HEK293 (cell line): ENCODE data around the gene CENPS.
A peak's percentile ranks its signal among the peaks of the same experiment; 100 is the strongest.
"Not testable (repeated sequence)": the region's sequence is repeated elsewhere in the genome, so short reads cannot be mapped to it uniquely, and the experiment has no call there.

Source experiments
- CTCF ChIA-PET: fragments of 350-600 bp; formaldehyde crosslinking; extraction: SDS; loops from one replicate; lab custom pipeline; 2021; ENCODE audit warnings: antibody characterized with exemption; lab: Yijun Ruan, JAX
- POLR2A ChIA-PET: fragments of 300-600 bp; formaldehyde crosslinking; extraction: SDS; loops from one replicate; lab custom pipeline; 2020; ENCODE audit warnings: antibody characterized with exemption, inconsistent platforms; lab: Yijun Ruan, JAX
- H3K27ac ChIP-seq: fragments of 200-500 bp; sonication (Bioruptor generic); 2 replicates; pipeline ENCODE4 v1.5.1; 2014; ENCODE audit warnings: low read depth, low read length, control low read depth, inconsistent platforms; ENCODE audit errors: extremely low read depth
- H3K36me3 ChIP-seq, 2 experiments: fragments of 200-500 bp in 1 of 2; sonication (Bioruptor generic) in 1 of 2; 1 replicate in 1 of 2; 2 replicates in 1 of 2; pipeline ENCODE4 v1.5.1; 2014 to 2017; ENCODE audit warnings: inconsistent platforms in 2 of 2, low read length in 2 of 2; ENCODE audit not compliant: control insufficient read depth in 2 of 2, insufficient read depth in 1 of 2
- H3K4me1 ChIP-seq: fragments of 200-500 bp; sonication (Bioruptor generic); 2 replicates; pipeline ENCODE4 v1.5.1; 2014; ENCODE audit warnings: mild to moderate bottlenecking, low read length, inconsistent platforms; ENCODE audit not compliant: control insufficient read depth, insufficient read depth
- H3K4me3 ChIP-seq: 2 replicates; pipeline ENCODE4 v1.5.1; 2011; ENCODE audit warnings: low read depth, mild to moderate bottlenecking, control low read depth, low read length, moderate library complexity
- H3K9me3 ChIP-seq: fragments of 200-500 bp; sonication (Bioruptor generic); 2 replicates; pipeline ENCODE4 v1.5.1; 2014; ENCODE audit warnings: low read depth, low read length, inconsistent platforms; ENCODE audit not compliant: control insufficient read depth, insufficient read depth
- BCL11B ChIP-seq: fragments of 450-650 bp; formaldehyde crosslinking; IDR thresholded peaks from 2 replicates; pipeline ENCODE4 v1.5.1; 2016; ENCODE audit warnings: low read depth, missing biosample characterization, missing genetic modification characterization
- EGR2 ChIP-seq: fragments of 450-650 bp; formaldehyde crosslinking; IDR thresholded peaks from 2 replicates; pipeline ENCODE4 v1.5.1; 2016; ENCODE audit warnings: low read depth, missing biosample characterization, missing genetic modification characterization
- FEZF1 ChIP-seq: fragments of 450-650 bp; formaldehyde crosslinking; IDR thresholded peaks from 2 replicates; pipeline ENCODE4 v1.5.1; 2016; ENCODE audit warnings: missing biosample characterization, missing genetic modification characterization
- KLF7 ChIP-seq: fragments of 450-650 bp; formaldehyde crosslinking; IDR thresholded peaks from 2 replicates; pipeline ENCODE4 v1.5.1; 2016; ENCODE audit warnings: missing biosample characterization, missing genetic modification characterization, borderline replicate concordance
- KLF8 ChIP-seq: fragments of 450-650 bp; formaldehyde crosslinking; IDR thresholded peaks from 2 replicates; pipeline ENCODE4 v1.5.1; 2016; ENCODE audit warnings: missing biosample characterization, missing genetic modification characterization
- RBAK ChIP-seq: fragments of 450-650 bp; formaldehyde crosslinking; IDR thresholded peaks from 2 replicates; pipeline ENCODE4 v1.5.1; 2016; ENCODE audit warnings: missing biosample characterization, missing genetic modification characterization
- SP7 ChIP-seq: fragments of 450-650 bp; formaldehyde crosslinking; IDR thresholded peaks from 2 replicates; pipeline ENCODE4 v1.5.1; 2016; ENCODE audit warnings: missing biosample characterization, missing genetic modification characterization
- ZBTB1 ChIP-seq: fragments of 450-650 bp; formaldehyde crosslinking; IDR thresholded peaks from 2 replicates; pipeline ENCODE4 v1.5.1; 2016; ENCODE audit warnings: missing biosample characterization, missing genetic modification characterization
- ZFHX2 ChIP-seq: fragments of 450-650 bp; formaldehyde crosslinking; conservative IDR thresholded peaks from 2 replicates; pipeline ENCODE4 v1.5.1; 2016; ENCODE audit warnings: missing biosample characterization, missing genetic modification characterization
- ZNF155 ChIP-seq: fragments of 450-650 bp; formaldehyde crosslinking; IDR thresholded peaks from 2 replicates; pipeline ENCODE4 v1.5.1; 2016; ENCODE audit warnings: missing biosample characterization, missing genetic modification characterization
- ZNF157 ChIP-seq: fragments of 450-650 bp; formaldehyde crosslinking; IDR thresholded peaks from 2 replicates; pipeline ENCODE4 v1.5.1; 2016; ENCODE audit warnings: missing biosample characterization, missing genetic modification characterization
- ZNF19 ChIP-seq: fragments of 450-650 bp; formaldehyde crosslinking; IDR thresholded peaks from 2 replicates; pipeline ENCODE4; 2016; ENCODE audit warnings: missing biosample characterization, missing genetic modification characterization, low read depth
- ZNF398 ChIP-seq: fragments of 450-650 bp; formaldehyde crosslinking; IDR thresholded peaks from 2 replicates; pipeline ENCODE4 v1.5.1; 2017; ENCODE audit warnings: missing biosample characterization, missing genetic modification characterization
- ZNF521 ChIP-seq: fragments of 450-650 bp; formaldehyde crosslinking; IDR thresholded peaks from 2 replicates; pipeline ENCODE4 v1.5.1; 2017; ENCODE audit warnings: missing biosample characterization, mild to moderate bottlenecking, missing genetic modification characterization
- ZNF529 ChIP-seq: fragments of 450-650 bp; formaldehyde crosslinking; IDR thresholded peaks from 2 replicates; pipeline ENCODE4 v1.5.1; 2017; ENCODE audit warnings: missing genetic modification characterization, missing biosample characterization; ENCODE audit not compliant: insufficient replicate concordance
- ZNF560 ChIP-seq: fragments of 450-650 bp; formaldehyde crosslinking; IDR thresholded peaks from 2 replicates; pipeline ENCODE4 v1.5.1; 2017; ENCODE audit warnings: missing biosample characterization, missing genetic modification characterization, borderline replicate concordance
- ZNF600 ChIP-seq: fragments of 450-650 bp; formaldehyde crosslinking; IDR thresholded peaks from 2 replicates; pipeline ENCODE4 v1.5.1; 2016; ENCODE audit warnings: missing biosample characterization, missing genetic modification characterization
- ZNF624 ChIP-seq: fragments of 450-650 bp; formaldehyde crosslinking; IDR thresholded peaks from 2 replicates; pipeline ENCODE4 v1.5.1; 2017; ENCODE audit warnings: missing biosample characterization, missing genetic modification characterization
- TF ChIP-seq, protein P1 (sequence below): fragments of 450-650 bp; formaldehyde crosslinking; IDR thresholded peaks from 2 replicates; pipeline ENCODE4 v1.5.1; 2016; ENCODE audit warnings: missing biosample characterization, missing genetic modification characterization
- TF ChIP-seq, protein P2 (sequence below): fragments of 450-650 bp; formaldehyde crosslinking; IDR thresholded peaks from 2 replicates; pipeline ENCODE4 v1.5.1; 2017; ENCODE audit warnings: missing biosample characterization, missing genetic modification characterization

Gene CENPS

GRCh38 chr1:10472220-10473144, 42.2 kb downstream of the CENPS start, which contains the start of gene DFFA (continued):
- TF ChIP-seq FEZF1 (no peak), RBAK (tag by site-specific recombination) (no peak), ZNF529 (tag by site-specific recombination) (no peak), BCL11B (tag by site-specific recombination) (peak; percentile 89), ZNF157 (tag by site-specific recombination) (no peak)
- TF ChIP-seq, protein P1, sequence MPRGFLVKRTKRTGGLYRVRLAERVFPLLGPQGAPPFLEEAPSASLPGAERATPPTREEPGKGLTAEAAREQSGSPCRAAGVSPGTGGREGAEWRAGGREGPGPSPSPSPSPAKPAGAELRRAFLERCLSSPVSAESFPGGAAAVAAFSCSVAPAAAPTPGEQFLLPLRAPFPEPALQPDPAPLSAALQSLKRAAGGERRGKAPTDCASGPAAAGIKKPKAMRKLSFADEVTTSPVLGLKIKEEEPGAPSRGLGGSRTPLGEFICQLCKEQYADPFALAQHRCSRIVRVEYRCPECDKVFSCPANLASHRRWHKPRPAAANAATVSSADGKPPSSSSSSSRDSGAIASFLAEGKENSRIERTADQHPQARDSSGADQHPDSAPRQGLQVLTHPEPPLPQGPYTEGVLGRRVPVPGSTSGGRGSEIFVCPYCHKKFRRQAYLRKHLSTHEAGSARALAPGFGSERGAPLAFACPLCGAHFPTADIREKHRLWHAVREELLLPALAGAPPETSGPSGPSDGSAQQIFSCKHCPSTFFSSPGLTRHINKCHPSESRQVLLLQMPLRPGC (tag by site-specific recombination), result no peak; the same call in 1 of the 2 replicates

GRCh38 chr1:10473145-10473765, 43.0 kb downstream of the CENPS start:
- no peak for TF ChIP-seq ZNF19 (tag by site-specific recombination)
- TF ChIP-seq SP7 (tag by site-specific recombination), result no peak
- peak; percentile 75 for TF ChIP-seq ZFHX2
- TF ChIP-seq KLF7 (tag by site-specific recombination), result no peak
- no peak for TF ChIP-seq ZNF155 (tag by site-specific recombination)
- TF ChIP-seq KLF8, result no peak
- no peak for TF ChIP-seq ZNF398 (tag by site-specific recombination)
- TF ChIP-seq ZNF560, result no peak
- no peak for TF ChIP-seq ZNF521 (tag by site-specific recombination)
- TF ChIP-seq, protein P2, sequence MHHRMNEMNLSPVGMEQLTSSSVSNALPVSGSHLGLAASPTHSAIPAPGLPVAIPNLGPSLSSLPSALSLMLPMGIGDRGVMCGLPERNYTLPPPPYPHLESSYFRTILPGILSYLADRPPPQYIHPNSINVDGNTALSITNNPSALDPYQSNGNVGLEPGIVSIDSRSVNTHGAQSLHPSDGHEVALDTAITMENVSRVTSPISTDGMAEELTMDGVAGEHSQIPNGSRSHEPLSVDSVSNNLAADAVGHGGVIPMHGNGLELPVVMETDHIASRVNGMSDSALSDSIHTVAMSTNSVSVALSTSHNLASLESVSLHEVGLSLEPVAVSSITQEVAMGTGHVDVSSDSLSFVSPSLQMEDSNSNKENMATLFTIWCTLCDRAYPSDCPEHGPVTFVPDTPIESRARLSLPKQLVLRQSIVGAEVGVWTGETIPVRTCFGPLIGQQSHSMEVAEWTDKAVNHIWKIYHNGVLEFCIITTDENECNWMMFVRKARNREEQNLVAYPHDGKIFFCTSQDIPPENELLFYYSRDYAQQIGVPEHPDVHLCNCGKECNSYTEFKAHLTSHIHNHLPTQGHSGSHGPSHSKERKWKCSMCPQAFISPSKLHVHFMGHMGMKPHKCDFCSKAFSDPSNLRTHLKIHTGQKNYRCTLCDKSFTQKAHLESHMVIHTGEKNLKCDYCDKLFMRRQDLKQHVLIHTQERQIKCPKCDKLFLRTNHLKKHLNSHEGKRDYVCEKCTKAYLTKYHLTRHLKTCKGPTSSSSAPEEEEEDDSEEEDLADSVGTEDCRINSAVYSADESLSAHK (tag by site-specific recombination), result no peak
- TF ChIP-seq ZBTB1 (tag by site-specific recombination), result no peak
- TF ChIP-seq ZNF600 (tag by site-specific recombination), result no peak
- peak; percentile 74 for TF ChIP-seq EGR2 (tag by site-specific recombination)
- TF ChIP-seq ZNF624 (tag by site-specific recombination), result no peak
- Histone ChIP-seq H3K9me3 (no peaks in the 10 kb centered on the region), H3K4me1 (no peaks in the 10 kb centered on the region), H3K4me3 (no peak overlapping the region), H3K36me3 (peaks cover 7 to 22% of the 10 kb centered on the region in 2 experiments; a peak in 2 of 3 replicates), H3K27ac (no peak overlapping the region)
- CTCF ChIA-PET, result no interaction called here
- POLR2A ChIA-PET, result no interaction called here

DNA sequence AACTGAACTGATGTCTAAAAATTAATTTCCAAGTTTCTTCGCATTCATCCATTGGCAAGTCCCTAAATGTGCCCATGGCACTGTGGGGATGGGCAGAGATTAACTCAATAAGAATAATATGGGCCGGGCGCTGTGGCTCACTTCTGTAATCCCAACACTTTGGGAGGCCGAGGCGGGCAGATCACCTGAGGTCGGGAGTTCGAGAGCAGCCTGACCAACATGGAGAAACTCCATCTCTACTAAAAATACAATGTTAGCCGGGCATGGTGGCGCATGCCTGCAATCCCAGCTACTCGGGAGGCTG, 44.0 kb downstream of the CENPS start:
- H3K4me1 ChIP-seq, H3K27ac ChIP-seq, H3K9me3 ChIP-seq, POLR2A ChIA-PET, H3K4me3 ChIP-seq: not testable (repeated sequence)
- H3K36me3 ChIP-seq, result peaks cover 3 to 15% of the 10 kb centered on the region in 2 experiments; a peak in 2 of 3 replicates
- CTCF ChIA-PET, result interaction anchor here (1.0 kb wide), 1 partner anchor 44 kb away, joined by 3 read pairs; no protein-coding TSS in a partner anchor
